Measurements from ENCODE around the gene DNAJC8. TPM values are rescaled to one million over a fixed set of nuclear protein-coding genes. Genes with fewer than 3 reads are reported as not detected.

Gene DNAJC8
- total and polyA plus RNA-seq, 2 of the 8 experiments (the other 6 are each of a cell fraction or from before 2014, with no cell fraction given): 116 to 134 TPM

DNA sequence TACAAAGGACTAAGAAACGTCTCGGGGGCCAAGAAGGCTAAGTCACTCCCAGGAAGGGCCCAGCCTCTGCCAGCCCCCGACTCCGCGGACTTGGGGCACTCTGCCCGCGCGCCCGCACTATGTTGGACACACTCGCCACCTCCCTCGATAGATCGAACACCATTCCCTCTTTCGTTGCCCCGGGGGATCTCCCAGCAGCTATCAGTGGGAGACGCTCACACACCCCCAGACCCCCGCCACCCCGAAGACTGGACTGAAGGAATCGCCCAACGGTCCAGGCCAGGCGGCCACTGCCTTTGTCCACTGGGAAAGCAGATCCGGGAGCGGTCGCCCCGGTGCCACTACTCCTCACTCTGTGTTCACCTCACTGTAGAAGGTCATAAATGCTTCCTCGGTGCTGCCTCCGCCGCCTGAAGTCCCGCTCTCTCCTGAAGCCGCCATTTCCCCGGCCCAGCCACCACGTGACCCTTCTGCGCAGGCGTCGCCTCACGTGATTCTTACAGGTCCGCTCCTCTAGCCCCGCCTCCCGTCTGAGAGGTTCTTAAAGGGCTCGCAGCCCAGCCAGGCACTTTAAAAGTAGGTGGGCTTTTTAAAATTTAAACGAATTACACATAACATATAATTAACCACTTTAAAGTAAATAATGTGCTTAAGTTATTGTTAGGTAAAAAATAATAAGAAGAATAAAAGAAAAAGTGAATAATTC, at the start of gene DNAJC8 (continued):
- TF ChIP-seq SAP30 (IDR thresholded peaks at IDR 0.05; ENCODE audit: insufficient read depth, insufficient replicate concordance, low read length): no peak
- no peak for TF ChIP-seq RXRA (IDR thresholded peaks at IDR 0.05; ENCODE audit: insufficient read depth, low read depth, low read length)
